HG02571 (cell line): ENCODE measurements around the gene CLCN7.
A peak's percentile ranks its signal among the peaks of the same experiment; 100 is the strongest.

ENCODE experiments used
- ATAC-seq: cut with Tn5 transposase; IDR thresholded peaks from one replicate; pipeline ENCODE4 v1.9.1; 2021; ENCODE audit warnings: mild to moderate bottlenecking, moderate library complexity; ENCODE audit not compliant: unreplicated experiment

CLCN7 gene

GRCh38 chr16:1412847-1413246 is 62.0 kb downstream of the CLCN7 start:
- ATAC-seq: no peak

- ATAC-seq: peak; percentile 71
These were observed 66.5 kb downstream of the CLCN7 start for GRCh38 chr16:1408171-1408837.

- no peak for ATAC-seq
These were observed 67.1 kb downstream of the CLCN7 start for GRCh38 chr16:1407753-1408152.

GRCh38 chr16:1403733-1404132 is 71.1 kb downstream of the CLCN7 start:
- no peak for ATAC-seq

GRCh38 chr16:1403036-1403435 is 71.8 kb downstream of the CLCN7 start:
- no peak for ATAC-seq

GRCh38 chr16:1401758-1402154 is 73.1 kb downstream of the CLCN7 start:
- ATAC-seq: no peak

GRCh38 chr16:1401061-1401757 is 73.6 kb downstream of the CLCN7 start:
- ATAC-seq: no peak

- ATAC-seq: no peak
These were observed 75.8 kb downstream of the CLCN7 start for GRCh38 chr16:1398826-1399581.

GRCh38 chr16:1398351-1398750 is 76.5 kb downstream of the CLCN7 start:
- no peak for ATAC-seq

GRCh38 chr16:1397779-1398178 is 77.0 kb downstream of the CLCN7 start:
- ATAC-seq: no peak

- no peak for ATAC-seq
These were observed 79.3 kb downstream of the CLCN7 start for GRCh38 chr16:1395444-1396031.
